Stimulated activated naive CD4-positive, alpha-beta T cell treated with Interleukin-2 at 50 U/mL for 16 hours (primary cell): Measurements from ENCODE around the gene IMPG1.

Experiments used
- DNase-seq: peaks from one replicate; lab custom pipeline; 2025; lab: John Stamatoyannopoulos, UW

The IMPG1 gene

GRCh38 chr6:76072562-76072961, at the start of gene IMPG1:
Gene IMPG1 (minus strand): TSS chr6:76072662. CDS start chr6:76072488, 174 bp downstream.
- no peak for DNase-seq

GRCh38 chr6:76120302-76120701, 47.8 kb upstream of the IMPG1 start:
- no peak for DNase-seq

- no peak for DNase-seq
These were observed 819 bp upstream of the IMPG1 start for GRCh38 chr6:76073281-76073680.

GRCh38 chr6:76057469-76057868, 15.0 kb downstream of the IMPG1 start:
- DNase-seq, result no peak

- no peak for DNase-seq
These were observed 20.1 kb downstream of the IMPG1 start for GRCh38 chr6:76052314-76052713.

- no peak for DNase-seq
These were observed 28.8 kb downstream of the IMPG1 start for GRCh38 chr6:76043690-76044089.

- DNase-seq, result no peak
These were observed 36.7 kb downstream of the IMPG1 start for GRCh38 chr6:76035713-76036112.

GRCh38 chr6:76026101-76026500, 46.4 kb downstream of the IMPG1 start:
- no peak for DNase-seq

- no peak for DNase-seq
These were observed 57.6 kb downstream of the IMPG1 start for GRCh38 chr6:76014626-76015530.

- DNase-seq, result no peak
These were observed 68.3 kb downstream of the IMPG1 start for GRCh38 chr6:76004202-76004601.

- DNase-seq, result no peak
These were observed 68.8 kb downstream of the IMPG1 start for GRCh38 chr6:76003686-76004085.

- DNase-seq, result no peak
These were observed 69.3 kb downstream of the IMPG1 start for GRCh38 chr6:76003113-76003512.

- no peak for DNase-seq
These were observed 71.8 kb downstream of the IMPG1 start for GRCh38 chr6:76000629-76001028.

- DNase-seq, result no peak
These were observed 74.8 kb downstream of the IMPG1 start for GRCh38 chr6:75997696-75998095.

GRCh38 chr6:75993236-75994162, 79.0 kb downstream of the IMPG1 start:
- no peak for DNase-seq

- no peak for DNase-seq
These were observed 80.5 kb downstream of the IMPG1 start for GRCh38 chr6:75991941-75992340.

- no peak for DNase-seq
These were observed 85.5 kb downstream of the IMPG1 start for GRCh38 chr6:75986935-75987334.

GRCh38 chr6:75975904-75976303, 96.6 kb downstream of the IMPG1 start:
- no peak for DNase-seq

GRCh38 chr6:75970093-75970492, 102.4 kb downstream of the IMPG1 start:
- no peak for DNase-seq

- DNase-seq, result no peak
These were observed 104.3 kb downstream of the IMPG1 start for GRCh38 chr6:75968143-75968542.

GRCh38 chr6:75963569-75963968, 108.9 kb downstream of the IMPG1 start:
- DNase-seq, result no peak

- DNase-seq, result no peak
These were observed 120.3 kb downstream of the IMPG1 start for GRCh38 chr6:75952128-75952527.

GRCh38 chr6:75947935-75948334, 124.5 kb downstream of the IMPG1 start:
- DNase-seq, result no peak
